Subcutaneous adipose tissue (tissue), 4 donors: ENCODE results near the gene LSM14A. TPM values are rescaled to one million over a fixed set of nuclear protein-coding genes. Genes with fewer than 3 reads are reported as not detected.

Experiments
- CTCF ChIP-seq: fragments of 450-650 bp; IDR thresholded peaks from one replicate; pipeline ENCODE4 v1.5.1; 2016; ENCODE audit warnings: low read depth, mild to moderate bottlenecking, control low read depth, antibody characterized with exemption, moderate library complexity
- total RNA-seq, 4 donors: library from RNA; depleted of rRNA; stranded (reverse); fragments of >200 nt; gene quantifications; one replicate each; pipeline ENCODE4 v1.1.0, GENCODE V29; 2016

Gene LSM14A
- total RNA-seq, 4 donors from 2014 or later = 60.9 to 113 (median 89.1) TPM

GRCh38 chr19:34229721-34230120, 57.4 kb downstream of the LSM14A start:
- no peak for TF ChIP-seq CTCF

- no peak for TF ChIP-seq CTCF
These were observed 58.5 kb downstream of the LSM14A start for GRCh38 chr19:34230820-34231219.

- TF ChIP-seq CTCF = no peak
These were observed 59.1 kb downstream of the LSM14A start for GRCh38 chr19:34231439-34231838.

- no peak for TF ChIP-seq CTCF
These were observed 60.5 kb downstream of the LSM14A start for GRCh38 chr19:34232566-34233481.

GRCh38 chr19:34235425-34235940, 63.2 kb downstream of the LSM14A start:
- no peak for TF ChIP-seq CTCF

- TF ChIP-seq CTCF = no peak
These were observed 64.0 kb downstream of the LSM14A start for GRCh38 chr19:34236035-34236987.
